GM19238 (cell line): Measurements from ENCODE around the gene CA11.

ENCODE experiments used
- DNase-seq: peaks from one replicate; pipeline ENCODE4 v3.0.0; 2011; ENCODE audit warnings: low spot score; ENCODE audit not compliant: insufficient read length

Gene CA11

DNA sequence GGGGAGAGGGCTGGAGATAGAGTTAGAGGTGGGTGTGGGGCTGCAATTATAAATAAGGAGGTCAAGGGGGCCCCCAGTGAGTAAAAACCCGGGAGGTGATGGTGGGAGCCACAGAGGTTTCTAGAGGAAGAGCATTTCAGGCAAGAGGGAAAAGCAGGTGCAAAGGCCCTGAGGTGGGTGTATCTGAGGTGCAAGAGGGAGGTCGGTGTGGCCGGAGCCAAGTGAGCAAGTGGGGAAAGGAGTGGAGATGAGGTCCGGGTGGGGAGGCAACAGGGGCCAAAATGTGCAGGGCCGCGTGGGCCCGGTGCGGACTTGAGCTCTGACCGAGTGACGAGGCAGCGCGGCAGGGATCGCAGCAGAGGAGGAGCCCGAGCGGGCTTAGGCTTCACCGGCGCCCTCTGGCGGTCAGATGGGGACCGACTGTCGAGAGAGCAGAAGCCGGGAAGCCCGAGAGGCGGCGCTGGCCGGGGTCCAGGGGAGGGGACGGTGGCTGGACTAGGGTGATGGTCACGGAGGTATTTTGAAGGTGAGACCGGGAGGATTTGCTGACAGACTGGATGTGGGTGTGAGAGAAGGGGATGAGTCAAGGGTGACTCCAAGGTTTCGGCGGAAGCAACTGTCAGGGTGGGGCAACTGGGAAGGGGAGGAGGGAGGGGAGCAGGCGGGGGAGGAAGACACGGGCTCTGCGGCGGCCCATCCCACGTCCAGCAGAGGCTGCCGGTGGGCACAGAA lies 57.2 kb downstream of the CA11 start:
- peak; percentile 89 for DNase-seq
